Astrocyte (in vitro differentiated cells and primary cell): ENCODE results near the gene CELF4.

Experiments
- CTCF ChIP-seq: IDR thresholded peaks from 2 replicates; pipeline ENCODE4 v1.5.1; 2011; ENCODE audit warnings: low read depth, mild to moderate bottlenecking, inconsistent platforms, low read length, moderate library complexity; ENCODE audit not compliant: insufficient read depth
- EZH2 ChIP-seq: IDR thresholded peaks from 2 replicates; pipeline ENCODE4 v1.6.1; 2012; ENCODE audit warnings: mild to moderate bottlenecking, low read length, inconsistent platforms; ENCODE audit not compliant: insufficient read depth

GRCh38 chr18:37243741-37244140 lies 321.9 kb downstream of the CELF4 start:
- TF ChIP-seq CTCF (no peak), EZH2 (no peak)
